C1 segment of cervical spinal cord (tissue), 14 donors: Measurements from ENCODE around the gene SUPV3L1.
"Not testable (repeated sequence)": the region's sequence is repeated elsewhere in the genome, so short reads cannot be mapped to it uniquely, and the experiment has no call there.

Source experiments
- DNase-seq, 14 donors: peaks; one replicate each; lab custom pipeline; 2025; lab: John Stamatoyannopoulos, UW

The SUPV3L1 gene

DNA sequence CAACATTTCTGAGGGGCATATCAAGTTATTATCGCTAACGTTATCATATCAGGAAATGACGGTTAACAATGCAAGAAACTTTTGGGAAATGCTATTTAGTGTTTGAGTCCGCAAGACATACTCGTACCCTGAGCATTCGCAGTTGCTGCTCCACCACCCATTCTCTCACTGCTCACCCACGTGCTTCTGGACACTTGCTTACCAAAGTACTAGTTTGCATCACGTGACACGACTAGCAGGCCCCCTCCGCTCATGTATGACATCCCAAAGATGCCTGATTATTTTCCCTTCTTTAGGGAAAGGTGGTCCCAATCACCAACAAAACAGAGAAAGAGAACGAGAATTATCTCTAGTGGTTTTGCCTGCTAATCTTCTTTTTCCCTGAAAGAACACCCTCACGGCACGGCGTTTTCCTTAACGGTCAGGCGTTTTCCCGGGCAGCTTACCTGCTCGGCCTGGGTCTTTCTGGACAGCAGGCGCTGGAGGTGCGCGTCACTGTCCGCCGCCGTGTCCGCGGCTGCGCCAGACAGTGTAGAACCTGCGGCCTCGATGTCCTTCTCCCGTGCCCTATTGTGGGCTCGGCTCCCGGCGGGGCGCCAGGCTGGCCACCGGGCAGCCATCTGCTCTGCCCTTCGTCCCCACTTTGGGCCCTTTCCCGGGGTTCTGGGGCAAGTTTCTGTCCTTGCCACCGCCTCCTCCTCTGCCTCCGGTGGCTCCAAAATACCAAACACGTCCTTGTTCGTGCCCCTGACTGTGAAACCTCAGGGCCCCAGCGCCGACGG, at the start of gene SUPV3L1:
Gene SUPV3L1, plus strand, starts transcription at position 492 of the 782 bp plus-strand sequence. Its CDS starts 58 bp downstream, at position 550.
- DNase-seq = peak; percentile 79 to 99 (median 92)

DNA sequence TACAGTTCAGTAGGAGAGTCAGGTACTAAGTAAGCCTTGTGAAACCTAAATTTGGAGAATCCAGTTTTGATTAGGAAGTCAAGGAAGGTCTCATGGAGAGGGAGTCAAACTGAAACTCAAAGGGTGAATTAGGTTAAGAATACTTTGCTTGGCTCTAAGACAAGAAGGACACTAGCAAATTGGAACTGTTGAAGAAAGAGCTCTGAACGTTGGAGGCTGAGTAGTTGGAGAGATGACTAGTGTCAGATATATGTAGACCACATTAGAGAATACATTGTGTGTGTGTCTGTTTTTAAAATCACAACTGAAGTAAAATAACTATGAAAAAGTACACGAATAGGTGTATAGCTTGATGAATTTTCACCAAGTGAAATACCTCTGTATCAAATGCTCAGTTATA, 49.8 kb upstream of the SUPV3L1 start:
- no peak for DNase-seq

DNA sequence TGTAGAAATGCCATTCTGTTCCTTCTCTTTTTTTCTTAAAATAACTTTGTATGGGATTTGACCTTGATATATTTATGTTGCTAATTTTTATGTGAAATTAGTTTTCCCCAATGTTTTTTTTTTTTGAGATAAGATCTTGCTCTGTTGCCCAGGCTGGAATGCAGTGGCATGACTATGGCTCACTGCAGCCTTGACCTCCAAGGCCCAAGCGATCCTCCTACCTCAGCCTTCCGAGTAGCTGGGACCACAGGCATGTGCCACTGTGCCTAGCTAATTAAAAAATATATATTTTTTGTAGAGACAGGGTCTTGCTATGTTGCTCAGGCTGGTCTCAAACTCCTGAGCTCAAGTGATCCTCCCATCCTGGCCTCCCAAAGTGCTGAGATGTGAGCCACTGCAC, 40.1 kb upstream of the SUPV3L1 start:
- no peak for DNase-seq

DNA sequence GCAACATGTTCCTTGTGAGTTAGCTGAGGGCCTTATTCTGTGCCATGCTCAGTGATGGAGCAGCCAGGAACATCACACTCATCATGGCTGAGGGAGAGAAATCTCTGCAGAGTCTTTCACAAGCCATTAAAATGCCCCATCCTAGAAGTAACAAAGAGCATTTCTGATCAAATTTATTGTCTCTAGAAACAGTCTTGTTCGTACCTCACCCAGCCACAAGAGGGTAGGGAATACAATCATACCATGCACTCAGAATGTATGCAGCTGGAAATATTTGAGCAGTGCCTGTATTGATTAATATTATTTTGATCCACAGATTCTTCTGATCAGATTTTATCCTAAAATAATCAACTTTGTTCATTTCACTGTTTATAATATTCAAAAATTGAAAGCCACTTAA, 38.7 kb upstream of the SUPV3L1 start:
- DNase-seq = no peak

DNA sequence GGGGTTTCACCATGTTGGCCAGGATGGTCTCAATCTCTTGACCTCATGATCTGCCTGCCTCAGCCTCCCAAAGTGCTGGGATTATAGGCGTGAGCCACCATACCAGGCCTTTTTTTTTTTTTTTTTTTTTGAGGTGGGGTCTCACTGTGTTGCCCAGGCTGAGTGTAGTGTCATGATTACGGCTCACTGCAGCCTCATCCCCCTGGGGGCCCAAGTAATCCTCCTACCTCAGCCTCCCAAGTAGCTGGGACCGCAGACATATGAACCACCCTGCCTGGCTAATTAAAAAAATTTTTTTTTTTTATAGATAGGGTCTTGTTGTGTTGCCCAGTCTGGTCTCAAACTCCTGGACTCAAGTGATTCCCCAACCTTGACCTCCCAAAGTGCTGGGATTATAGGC, 38.0 kb upstream of the SUPV3L1 start:
- DNase-seq = not testable (repeated sequence)

DNA sequence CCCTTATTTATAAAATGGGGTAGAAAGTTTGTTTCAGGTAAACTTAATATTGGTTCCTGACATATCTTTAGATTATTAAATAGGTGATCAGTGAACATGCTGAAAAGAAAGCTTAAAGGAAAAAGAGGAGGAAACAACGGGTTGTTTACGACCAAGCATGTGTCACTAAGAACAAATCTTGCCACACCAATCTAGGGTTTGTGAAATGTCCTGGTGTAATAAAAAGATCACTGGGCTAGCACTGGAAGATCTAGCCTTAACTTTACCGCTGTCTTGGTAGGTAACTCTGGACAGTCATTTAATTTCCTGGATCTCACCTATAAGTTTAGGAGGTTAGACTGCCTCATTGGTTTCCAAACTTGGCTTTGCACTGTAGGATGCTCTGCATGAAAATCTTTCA, 37.1 kb upstream of the SUPV3L1 start:
- no peak for DNase-seq

DNA sequence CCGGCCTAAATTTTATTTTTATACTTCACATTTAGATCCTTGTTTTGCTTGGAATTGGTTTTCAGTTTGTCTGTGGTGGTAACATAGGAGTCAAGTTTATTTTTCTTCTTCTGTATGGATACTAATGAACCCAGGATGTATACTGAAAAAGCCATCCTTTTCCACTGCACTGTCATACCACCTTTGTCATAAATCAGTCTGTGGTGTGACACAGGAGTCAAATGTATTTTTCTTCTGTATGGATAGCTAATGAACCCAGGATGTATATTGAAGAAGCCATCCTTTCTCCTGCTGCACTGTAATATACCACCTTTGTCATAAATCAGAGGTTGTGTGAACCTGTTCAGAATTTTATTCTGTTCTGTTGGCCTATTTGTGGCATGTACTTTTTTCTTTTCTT, 34.7 kb upstream of the SUPV3L1 start:
- no peak for DNase-seq

DNA sequence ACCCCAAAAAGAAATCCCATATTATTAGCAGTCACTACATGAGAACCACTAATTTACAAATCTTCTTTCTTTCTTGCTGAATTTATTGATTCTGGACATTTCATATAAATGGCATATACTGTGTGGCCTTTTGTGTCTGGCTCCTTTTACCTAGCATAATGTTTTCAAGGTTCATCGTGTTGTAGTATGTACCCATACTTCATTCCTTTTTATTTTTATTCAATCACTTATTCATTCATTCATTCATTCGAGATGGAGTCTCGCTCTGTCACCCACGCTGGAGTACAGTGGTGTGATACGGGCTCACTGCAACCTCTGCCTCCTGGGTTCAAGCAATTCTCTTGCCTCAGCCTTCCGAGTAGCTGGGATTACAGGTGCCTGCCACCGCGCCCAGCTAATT, 34.2 kb upstream of the SUPV3L1 start:
- DNase-seq = no peak

DNA sequence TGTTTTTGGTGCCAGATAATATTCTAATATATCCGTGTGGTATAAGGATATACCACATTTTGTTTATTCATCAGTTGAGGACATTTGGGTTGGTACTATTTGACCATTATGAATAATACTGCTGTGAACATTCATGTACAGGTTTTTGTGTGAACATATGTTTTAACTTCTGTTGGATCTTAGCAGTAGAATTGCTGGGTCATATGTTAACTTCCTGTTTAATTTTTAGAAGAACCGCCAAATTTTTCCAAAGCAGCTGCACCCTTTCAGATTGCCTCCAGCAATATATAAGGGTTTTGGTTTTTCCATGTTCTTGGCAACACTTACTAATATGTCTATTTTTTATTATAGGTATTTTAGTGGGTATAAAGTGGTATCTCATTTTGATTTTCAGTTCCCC, 33.3 kb upstream of the SUPV3L1 start:
- DNase-seq = no peak

DNA sequence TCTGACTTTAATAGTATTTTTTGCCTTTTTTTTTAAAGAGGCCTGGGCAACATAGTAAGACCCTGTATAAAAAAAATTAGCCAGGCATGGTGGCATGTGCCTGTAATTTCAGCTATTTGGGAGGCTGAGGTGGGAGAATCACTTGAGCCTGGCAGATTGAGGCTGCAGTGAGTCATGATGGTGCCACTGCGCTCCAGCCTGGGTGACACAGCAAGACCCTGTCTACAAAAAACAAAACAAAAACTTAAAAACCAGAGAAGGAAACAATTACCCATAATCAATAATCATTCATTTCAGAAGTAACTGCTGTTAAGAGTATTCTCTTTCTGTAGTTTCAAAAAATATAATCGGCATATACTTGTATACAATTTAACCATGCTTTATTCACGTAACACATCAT, 28.1 kb upstream of the SUPV3L1 start:
- no peak for DNase-seq

DNA sequence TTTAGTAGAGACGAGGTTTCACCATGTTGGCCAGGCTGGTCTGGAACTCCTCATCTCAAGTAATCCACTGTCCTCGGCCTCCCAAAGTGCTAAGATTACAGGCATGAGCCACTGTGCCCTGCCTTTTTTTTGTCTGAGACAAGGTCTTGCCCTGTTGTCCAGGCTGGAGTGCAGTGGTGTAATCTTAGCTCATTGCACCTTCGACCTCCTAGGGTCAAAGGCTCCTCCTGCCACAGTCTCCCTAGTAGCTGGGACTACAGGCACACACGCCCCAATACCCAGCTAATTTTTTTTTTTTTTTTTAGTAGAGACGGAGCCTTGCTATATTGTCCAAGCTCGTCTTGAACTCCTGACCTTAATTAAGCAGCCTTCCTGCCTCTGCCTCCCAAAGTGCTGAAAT, 26.8 kb upstream of the SUPV3L1 start:
- DNase-seq = no peak

DNA sequence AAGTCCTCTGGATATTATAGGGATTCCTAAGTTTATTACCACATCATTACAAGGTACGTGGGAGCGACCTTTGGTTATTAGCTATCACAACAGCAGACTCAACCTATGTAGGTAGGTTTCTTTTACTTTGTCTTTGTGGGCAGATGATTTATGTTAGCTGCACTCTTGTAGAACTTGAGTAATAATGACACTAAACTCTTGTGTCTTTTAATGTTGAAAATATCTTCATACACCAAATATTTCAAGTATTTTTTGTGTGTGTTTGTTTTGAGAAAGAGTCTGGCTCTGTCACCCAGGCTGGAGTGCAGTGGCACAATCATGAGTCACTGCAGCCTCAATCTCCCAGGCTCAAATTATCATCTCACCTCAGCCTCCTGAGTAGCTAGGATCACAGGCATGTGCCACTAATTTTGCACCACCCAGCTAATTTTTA, 19.2 kb upstream of the SUPV3L1 start:
- DNase-seq = no peak

DNA sequence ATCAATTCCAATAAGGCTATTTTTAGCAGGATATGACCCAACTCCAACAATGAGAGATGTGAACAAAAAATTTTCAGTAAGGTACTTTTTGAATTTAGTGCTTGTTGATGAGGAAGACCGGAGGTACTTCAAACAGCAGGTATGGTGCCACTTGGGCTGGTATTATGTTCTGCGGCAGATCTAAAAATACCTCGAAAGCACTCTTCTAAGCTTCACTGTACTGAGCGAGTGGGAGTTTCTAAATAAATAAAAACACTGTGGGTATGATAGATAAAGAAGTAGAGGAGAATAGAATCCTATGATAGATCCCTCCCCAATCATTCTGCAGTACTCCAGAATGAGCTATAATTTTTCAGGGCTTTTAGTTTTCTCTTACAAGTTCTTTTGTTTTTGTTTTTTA, 11.5 kb upstream of the SUPV3L1 start:
- DNase-seq = no peak

DNA sequence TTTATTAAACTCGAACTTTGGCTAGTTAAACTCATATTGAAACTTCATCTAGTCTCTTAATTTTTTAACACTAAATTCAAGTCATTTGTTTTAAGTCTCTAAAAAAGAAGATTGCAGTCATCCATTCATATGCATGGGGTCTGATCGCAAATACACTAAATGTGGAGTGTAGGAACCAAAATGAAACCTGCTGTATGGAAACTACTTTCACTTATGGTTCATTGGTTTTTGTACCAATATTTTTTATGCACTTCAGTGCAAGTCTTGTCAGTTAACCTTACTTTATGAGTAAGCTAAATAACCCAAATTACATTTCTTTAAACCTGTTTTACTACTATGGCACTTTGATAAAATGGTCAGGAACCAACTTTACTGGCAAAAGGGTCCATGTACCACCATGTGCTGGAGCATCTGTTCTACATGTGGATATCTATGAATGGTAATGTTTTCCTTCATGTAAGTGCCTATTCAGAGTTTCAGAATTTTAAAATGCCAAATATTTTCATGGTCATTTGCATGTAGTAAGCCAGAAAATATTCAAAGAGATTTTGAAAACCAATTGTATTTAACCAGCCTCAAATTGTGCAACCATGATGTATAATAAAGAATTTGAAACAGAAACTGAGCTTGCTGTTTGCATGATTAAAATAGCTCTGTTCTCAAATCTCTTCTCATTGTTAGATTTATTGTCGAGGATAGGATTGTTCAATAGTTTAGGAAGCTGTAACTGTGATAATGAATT, 7.6 kb upstream of the SUPV3L1 start:
- DNase-seq = no peak

DNA sequence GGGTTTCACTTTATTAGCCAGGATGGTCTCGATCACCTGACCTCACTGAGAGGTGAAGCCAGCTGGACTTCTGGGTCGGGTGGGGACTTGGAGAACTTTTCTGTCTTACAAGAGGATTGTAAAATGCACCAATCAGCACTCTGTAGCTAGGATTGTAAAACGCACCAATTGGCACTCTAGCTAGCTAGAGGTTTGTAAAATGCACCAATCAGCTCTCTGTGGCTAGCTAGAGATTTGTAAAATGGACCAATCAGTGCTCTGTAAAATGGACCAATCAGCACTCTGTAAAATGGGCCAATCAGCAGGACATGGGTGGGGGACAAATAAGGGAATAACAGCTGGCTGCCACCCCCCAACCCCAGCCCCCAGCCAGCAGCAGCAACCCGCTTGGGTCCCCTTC, 4.7 kb upstream of the SUPV3L1 start:
- not testable (repeated sequence) for DNase-seq

DNA sequence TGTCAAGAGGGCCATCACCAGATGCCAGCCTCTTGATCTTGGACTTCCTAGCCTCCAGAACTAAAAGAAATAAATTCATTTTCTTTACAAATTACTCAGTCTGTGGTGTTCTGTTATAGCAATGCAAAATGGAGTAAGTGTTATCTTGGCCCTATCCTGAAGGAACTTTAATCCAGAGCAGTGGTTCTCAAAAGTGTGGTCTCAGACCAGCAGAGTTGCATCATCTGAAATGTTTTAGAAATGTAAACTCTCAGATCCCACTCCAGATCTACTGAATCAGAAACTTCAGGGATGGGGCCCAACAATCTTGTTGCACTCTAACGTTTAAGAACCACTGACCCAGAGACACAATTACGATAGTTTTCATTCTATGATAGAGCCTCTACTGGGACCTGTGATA, 3.2 kb upstream of the SUPV3L1 start:
- no peak for DNase-seq

DNA sequence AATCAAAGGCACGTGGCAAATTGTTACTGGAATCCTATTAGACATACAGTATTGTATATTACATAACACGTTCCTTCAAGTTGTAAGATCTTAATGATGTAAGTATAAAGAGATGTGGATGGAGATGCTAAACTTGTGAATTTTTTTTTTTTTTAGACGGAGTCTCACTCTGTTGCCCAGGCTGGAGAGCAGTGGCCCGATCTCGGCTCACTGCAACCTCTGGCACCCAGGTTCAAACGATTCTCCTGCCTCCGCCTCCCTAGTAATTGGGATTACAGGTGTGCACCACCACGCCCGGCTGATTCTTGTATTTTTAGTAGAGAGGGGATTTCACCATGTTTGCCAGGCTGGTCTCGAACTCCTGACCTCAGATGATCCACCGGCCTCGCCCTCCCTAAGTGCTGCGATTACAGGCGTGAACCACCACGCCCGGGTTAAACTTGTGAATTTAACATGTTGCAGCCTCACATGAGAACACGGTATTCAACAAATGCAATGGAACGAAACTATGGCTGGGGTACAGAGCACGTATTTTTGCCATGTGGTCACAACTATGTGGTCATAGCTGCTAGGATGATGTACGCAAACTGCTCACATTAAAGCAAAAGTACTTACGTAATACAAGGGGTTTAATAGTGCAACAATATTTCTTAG, 818 bp upstream of the SUPV3L1 start:
- DNase-seq = peak in 1 of 14 donors; percentile 7

DNA sequence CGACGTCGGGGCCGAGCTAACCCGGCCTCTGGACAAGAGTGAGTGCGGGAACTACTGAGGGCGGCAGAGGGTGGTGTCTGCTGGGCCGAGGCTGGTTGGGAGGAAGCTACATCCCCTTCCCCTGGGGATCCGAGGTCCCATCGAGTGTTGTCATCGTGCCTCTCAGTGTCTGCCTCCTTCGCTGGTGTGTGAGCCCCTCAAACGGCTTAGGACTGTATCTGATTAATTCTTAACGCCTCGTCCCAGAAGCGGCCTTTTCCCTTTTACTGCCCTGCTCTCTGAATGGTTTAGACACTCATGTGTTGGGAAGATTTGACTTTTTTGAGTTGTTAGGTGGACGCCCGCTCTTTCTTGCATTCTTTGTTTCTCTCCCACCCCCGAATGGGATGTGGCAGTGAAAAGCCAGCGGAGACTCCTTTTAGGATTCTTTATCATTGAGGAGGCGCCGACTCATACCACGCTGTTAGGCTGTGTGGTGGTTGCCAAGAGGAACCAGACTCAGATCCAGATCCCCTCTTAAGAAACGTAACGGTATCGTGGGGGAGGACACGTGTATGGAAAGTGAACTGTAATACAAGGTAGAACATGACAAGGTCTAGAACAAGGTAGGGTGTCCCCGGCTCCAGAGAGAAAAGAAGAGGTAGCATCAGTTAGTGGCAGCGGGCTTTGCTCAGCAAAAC, 631 bp downstream of the SUPV3L1 start:
- DNase-seq = peak in 1 of 14 donors; percentile 14

DNA sequence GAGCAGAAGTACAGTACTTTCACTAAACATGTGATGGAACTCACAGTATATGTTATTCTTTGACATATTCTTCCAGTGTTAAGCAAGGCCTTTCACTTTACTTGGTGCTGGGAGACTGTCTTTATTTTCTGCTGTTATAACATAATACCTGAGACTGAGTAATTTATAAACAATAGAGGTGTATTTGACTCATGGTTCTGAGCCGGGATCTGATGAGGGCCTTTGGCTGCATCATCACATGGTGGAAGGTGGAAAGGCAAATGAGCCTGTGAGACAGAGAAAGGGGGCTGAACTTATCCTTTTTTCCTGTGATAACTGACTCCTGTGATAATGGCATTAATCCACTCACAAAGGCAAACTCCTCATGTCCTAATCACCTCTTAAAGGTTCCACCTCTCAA, 1.4 kb downstream of the SUPV3L1 start:
- DNase-seq = no peak

DNA sequence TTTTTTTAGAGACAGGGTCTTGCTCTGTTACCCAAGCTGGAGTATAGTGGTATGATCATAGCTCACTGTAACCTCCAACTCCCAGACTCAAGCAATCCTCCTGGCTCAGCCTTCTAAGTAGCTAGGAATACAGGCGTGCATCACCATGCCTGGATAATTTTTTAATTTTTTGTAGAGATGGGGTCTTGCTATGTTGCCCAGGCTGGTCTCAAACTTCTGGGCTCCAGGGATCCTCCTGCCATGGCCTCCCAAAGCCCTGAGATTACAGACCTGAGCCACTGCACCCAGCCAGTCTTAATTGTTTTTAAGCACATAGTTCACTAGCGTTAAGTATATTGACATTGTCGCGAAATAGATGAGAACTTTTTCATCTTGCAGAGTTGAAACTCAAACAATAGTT, 2.0 kb downstream of the SUPV3L1 start:
- DNase-seq = no peak

DNA sequence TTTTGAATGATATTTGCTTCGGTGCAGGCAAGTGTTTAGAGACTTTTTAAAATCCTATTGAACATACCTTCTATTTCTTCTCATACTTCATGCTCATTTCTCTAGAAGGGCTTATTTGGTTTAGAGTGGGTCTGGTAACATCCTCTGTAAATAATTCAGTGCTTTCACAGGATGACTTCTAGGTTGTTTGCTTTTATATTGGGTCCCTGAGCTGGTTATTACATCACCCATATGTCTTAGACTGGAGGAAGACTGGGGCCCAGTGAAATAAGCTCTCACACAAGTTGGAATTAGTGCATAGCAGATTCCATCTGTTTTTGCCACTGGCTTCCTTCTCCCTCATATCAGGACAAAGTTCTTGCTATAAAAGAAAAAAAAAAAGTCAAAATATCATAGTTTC, 6.5 kb downstream of the SUPV3L1 start:
- no peak for DNase-seq

DNA sequence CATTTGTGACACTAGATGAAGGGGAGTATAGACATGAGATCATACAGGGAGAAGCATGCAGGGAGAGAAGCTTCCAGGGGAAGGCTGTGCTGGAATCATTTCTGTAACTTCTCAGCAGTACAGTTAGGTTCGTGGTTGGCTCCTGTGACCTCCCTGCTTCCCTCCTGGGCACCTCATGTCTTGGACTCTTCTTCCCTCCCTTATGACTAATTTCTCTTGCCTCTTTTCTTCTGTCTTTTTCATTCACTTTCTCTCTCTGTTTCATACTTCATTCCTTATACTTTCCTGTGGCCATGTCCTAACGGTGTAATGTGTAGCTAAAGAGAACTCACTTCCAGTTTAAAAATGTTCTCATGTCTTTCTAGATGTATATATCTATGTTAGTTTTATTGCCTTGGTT, 21.0 kb downstream of the SUPV3L1 start:
- DNase-seq = no peak
